ENCODE measurements around the gene ABCA9.
A peak's percentile ranks its signal among the peaks of the same experiment; 100 is the strongest.

Gene ABCA9

GRCh38 chr17:69060822-69061221 is at the start of gene ABCA9:
ABCA9 (minus strand) TSS chr17:69060927; CDS start chr17:69051126, 9,801 bp downstream.
- Histone ChIP-seq H3K9me3 (ENCODE audit: control insufficient read depth, low read length) (peaks cover 5% of the 10 kb centered on the region), H3K9ac (ENCODE audit: low read length) (peak within 1 kb of the TSS; percentile 87), H3K4me1 (ENCODE audit: control insufficient read depth, insufficient read depth, low read length) (peaks cover 31% of the 10 kb centered on the region), H3K4me3 (ENCODE audit: low read length) (peak within 1 kb of the TSS; percentile 81), H3K36me3 (ENCODE audit: control insufficient read depth, insufficient read depth, low read length, severe bottlenecking) (peaks cover 5% of the 10 kb centered on the region), H3K27me3 (replicated peaks; ENCODE audit: control insufficient read depth, insufficient read depth, low read length) (no peaks in the 10 kb centered on the region)
- DNase-seq (ENCODE audit: low read depth) = peak; percentile 93

DNA sequence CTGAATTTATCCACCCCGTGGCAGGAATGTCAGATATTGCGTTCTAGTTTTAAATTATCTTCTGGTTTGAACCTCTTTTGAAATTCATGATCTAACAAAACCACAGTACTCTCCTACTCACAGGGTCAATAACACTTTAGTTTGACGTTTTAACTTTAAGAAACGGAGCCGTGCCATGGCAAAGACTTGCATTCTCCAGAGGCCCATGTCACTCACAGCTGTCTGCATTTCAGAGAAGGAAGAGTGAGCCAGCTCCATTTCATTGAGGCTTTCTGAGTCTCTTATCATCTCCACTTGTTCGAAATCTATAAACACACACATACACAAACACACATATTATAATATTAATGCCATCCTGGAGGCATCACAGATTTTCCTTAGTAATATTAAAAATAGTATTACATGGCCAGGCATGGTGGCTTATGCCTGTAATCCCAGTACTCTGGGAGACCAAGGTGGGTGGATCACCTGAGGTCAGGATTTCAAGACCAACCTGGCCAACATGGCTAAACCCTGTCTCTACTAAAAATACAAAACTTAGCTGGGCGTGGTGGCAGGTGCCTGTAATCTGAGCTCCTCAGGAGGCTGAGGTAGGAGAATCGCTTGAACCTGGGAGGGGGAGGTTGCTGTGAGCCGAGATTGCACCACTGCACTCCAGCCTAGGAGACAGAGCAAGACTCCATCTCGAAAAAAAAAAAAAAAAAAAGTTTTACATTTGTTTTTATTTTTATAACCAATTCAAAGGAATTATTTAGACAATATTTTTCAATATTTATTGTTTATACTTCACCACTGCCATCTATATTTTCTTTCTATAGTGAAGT is 45.4 kb upstream of the ABCA9 start:
- H3K9ac ChIP-seq (ENCODE audit: low read length) = no peak overlapping the region
- no peaks in the 10 kb centered on the region for H3K4me1 ChIP-seq (ENCODE audit: control insufficient read depth, insufficient read depth, low read length)
- H3K9me3 ChIP-seq (ENCODE audit: control insufficient read depth, low read length) = no peaks in the 10 kb centered on the region
- H3K4me3 ChIP-seq (ENCODE audit: low read length) = no peak overlapping the region
- no peaks in the 10 kb centered on the region for H3K27me3 ChIP-seq (replicated peaks; ENCODE audit: control insufficient read depth, insufficient read depth, low read length)
- peaks cover 61% of the 10 kb centered on the region for H3K36me3 ChIP-seq (ENCODE audit: control insufficient read depth, insufficient read depth, low read length, severe bottlenecking)
- DNase-seq (ENCODE audit: low read depth) = no peak

- Histone ChIP-seq H3K27me3 (replicated peaks; ENCODE audit: control insufficient read depth, insufficient read depth, low read length) (no peaks in the 10 kb centered on the region), H3K4me3 (ENCODE audit: low read length) (no peak overlapping the region), H3K9ac (ENCODE audit: low read length) (no peak overlapping the region), H3K4me1 (ENCODE audit: control insufficient read depth, insufficient read depth, low read length) (no peaks in the 10 kb centered on the region), H3K36me3 (ENCODE audit: control insufficient read depth, insufficient read depth, low read length, severe bottlenecking) (peaks cover 50% of the 10 kb centered on the region), H3K9me3 (ENCODE audit: control insufficient read depth, low read length) (no peaks in the 10 kb centered on the region)
- DNase-seq (ENCODE audit: low read depth) = no peak
Measured at GRCh38 chr17:69103557-69104233, 43.0 kb upstream of the ABCA9 start.

DNA sequence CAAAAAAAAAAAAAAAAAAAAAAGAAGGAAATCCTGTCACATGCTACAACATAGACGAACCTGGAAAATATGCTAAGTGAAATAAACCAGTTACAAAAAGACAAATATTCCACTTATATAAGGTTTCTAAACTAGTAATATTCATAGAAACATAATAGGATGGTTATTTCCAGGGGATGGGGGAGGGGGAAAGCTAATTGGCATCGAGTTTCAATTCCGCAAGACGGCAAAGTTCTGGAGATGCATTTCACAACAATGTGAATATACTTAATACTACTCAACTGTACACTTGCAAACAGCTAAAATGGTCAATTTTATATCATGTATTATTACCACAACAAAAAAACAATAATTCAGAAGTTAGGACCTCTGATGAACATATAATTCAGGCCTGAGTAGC is 37.9 kb upstream of the ABCA9 start:
- Histone ChIP-seq H3K36me3 (ENCODE audit: control insufficient read depth, insufficient read depth, low read length, severe bottlenecking) (peaks cover 52% of the 10 kb centered on the region), H3K4me3 (ENCODE audit: low read length) (no peak overlapping the region), H3K9ac (ENCODE audit: low read length) (no peak overlapping the region), H3K27me3 (replicated peaks; ENCODE audit: control insufficient read depth, insufficient read depth, low read length) (no peaks in the 10 kb centered on the region), H3K9me3 (ENCODE audit: control insufficient read depth, low read length) (no peaks in the 10 kb centered on the region), H3K4me1 (ENCODE audit: control insufficient read depth, insufficient read depth, low read length) (no peaks in the 10 kb centered on the region)
- DNase-seq (ENCODE audit: low read depth) = no peak

GRCh38 chr17:69096541-69096940 is 35.8 kb upstream of the ABCA9 start:
- H3K4me3 ChIP-seq (ENCODE audit: low read length) = no peak overlapping the region
- peaks cover 37% of the 10 kb centered on the region for H3K36me3 ChIP-seq (ENCODE audit: control insufficient read depth, insufficient read depth, low read length, severe bottlenecking)
- H3K4me1 ChIP-seq (ENCODE audit: control insufficient read depth, insufficient read depth, low read length) = no peaks in the 10 kb centered on the region
- H3K9me3 ChIP-seq (ENCODE audit: control insufficient read depth, low read length) = no peaks in the 10 kb centered on the region
- DNase-seq (ENCODE audit: low read depth) = no peak
- H3K9ac ChIP-seq (ENCODE audit: low read length) = no peak overlapping the region
- no peaks in the 10 kb centered on the region for H3K27me3 ChIP-seq (replicated peaks; ENCODE audit: control insufficient read depth, insufficient read depth, low read length)

- H3K4me1 ChIP-seq (ENCODE audit: control insufficient read depth, insufficient read depth, low read length) = peaks cover 8% of the 10 kb centered on the region
- DNase-seq (ENCODE audit: low read depth) = no peak
- H3K27me3 ChIP-seq (replicated peaks; ENCODE audit: control insufficient read depth, insufficient read depth, low read length) = no peaks in the 10 kb centered on the region
- peaks cover 31% of the 10 kb centered on the region for H3K36me3 ChIP-seq (ENCODE audit: control insufficient read depth, insufficient read depth, low read length, severe bottlenecking)
- H3K9ac ChIP-seq (ENCODE audit: low read length) = no peak overlapping the region
- no peaks in the 10 kb centered on the region for H3K9me3 ChIP-seq (ENCODE audit: control insufficient read depth, low read length)
- no peak overlapping the region for H3K4me3 ChIP-seq (ENCODE audit: low read length)
Measured at GRCh38 chr17:69093995-69094394, 33.3 kb upstream of the ABCA9 start.

DNA sequence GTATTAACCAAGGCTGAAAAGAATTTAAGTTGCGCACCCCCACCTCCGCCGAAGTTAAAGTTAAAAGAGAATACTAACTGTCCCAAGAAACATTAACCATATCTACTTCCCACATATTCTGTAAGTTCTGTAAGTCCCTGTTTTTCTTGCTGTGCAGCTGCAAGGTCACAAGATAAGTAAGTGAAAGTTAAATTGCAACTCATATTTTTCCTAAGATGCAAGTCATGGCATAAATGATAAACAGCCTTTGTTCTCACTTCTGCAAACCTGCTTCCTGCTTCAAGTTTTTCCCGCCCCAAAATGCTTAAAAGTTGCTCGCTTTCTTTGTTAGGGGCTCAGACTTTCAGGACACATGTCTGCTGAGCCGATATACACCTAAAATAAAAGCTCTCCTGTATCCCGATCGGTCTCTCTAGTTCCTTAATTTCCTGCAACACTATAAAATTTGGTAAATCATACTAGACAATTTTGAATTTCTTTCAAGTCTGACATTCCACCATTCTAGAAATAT is 32.6 kb upstream of the ABCA9 start:
- Histone ChIP-seq H3K27me3 (replicated peaks; ENCODE audit: control insufficient read depth, insufficient read depth, low read length) (no peaks in the 10 kb centered on the region), H3K9me3 (ENCODE audit: control insufficient read depth, low read length) (no peaks in the 10 kb centered on the region), H3K4me3 (ENCODE audit: low read length) (no peak overlapping the region), H3K4me1 (ENCODE audit: control insufficient read depth, insufficient read depth, low read length) (peaks cover 8% of the 10 kb centered on the region), H3K36me3 (ENCODE audit: control insufficient read depth, insufficient read depth, low read length, severe bottlenecking) (peaks cover 27% of the 10 kb centered on the region), H3K9ac (ENCODE audit: low read length) (no peak overlapping the region)
- DNase-seq (ENCODE audit: low read depth) = no peak

DNA sequence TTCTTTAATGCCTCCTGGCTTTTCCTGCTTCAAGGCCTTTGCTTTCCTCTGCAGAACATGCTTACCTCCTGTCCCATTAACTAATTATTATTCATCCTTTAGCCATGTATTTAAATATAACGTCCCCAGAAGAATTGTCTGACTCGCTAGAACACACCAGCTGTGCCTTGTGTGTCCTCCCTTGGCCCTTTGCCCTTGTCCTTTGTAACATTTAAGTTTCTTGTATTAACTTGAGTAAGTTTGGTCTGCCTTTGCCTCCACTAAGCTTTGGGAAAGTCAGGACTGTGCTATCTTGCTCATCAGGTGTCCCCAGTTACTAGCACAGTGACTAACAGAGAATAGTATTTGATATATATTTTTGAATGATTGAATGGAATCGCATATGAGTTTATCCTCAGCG is 29.6 kb upstream of the ABCA9 start:
- Histone ChIP-seq H3K9ac (ENCODE audit: low read length) (no peak overlapping the region), H3K27me3 (replicated peaks; ENCODE audit: control insufficient read depth, insufficient read depth, low read length) (no peaks in the 10 kb centered on the region), H3K36me3 (ENCODE audit: control insufficient read depth, insufficient read depth, low read length, severe bottlenecking) (peaks cover 38% of the 10 kb centered on the region), H3K9me3 (ENCODE audit: control insufficient read depth, low read length) (no peaks in the 10 kb centered on the region), H3K4me1 (ENCODE audit: control insufficient read depth, insufficient read depth, low read length) (peaks cover 8% of the 10 kb centered on the region), H3K4me3 (ENCODE audit: low read length) (no peak overlapping the region)
- DNase-seq (ENCODE audit: low read depth) = no peak

GRCh38 chr17:69088643-69089200 is 28.0 kb upstream of the ABCA9 start:
- H3K36me3 ChIP-seq (ENCODE audit: control insufficient read depth, insufficient read depth, low read length, severe bottlenecking) = peaks cover 40% of the 10 kb centered on the region
- H3K4me3 ChIP-seq (ENCODE audit: low read length) = no peak overlapping the region
- no peaks in the 10 kb centered on the region for H3K27me3 ChIP-seq (replicated peaks; ENCODE audit: control insufficient read depth, insufficient read depth, low read length)
- H3K9me3 ChIP-seq (ENCODE audit: control insufficient read depth, low read length) = peaks cover under 1% of the 10 kb centered on the region
- no peak for DNase-seq (ENCODE audit: low read depth)
- H3K9ac ChIP-seq (ENCODE audit: low read length) = no peak overlapping the region
- H3K4me1 ChIP-seq (ENCODE audit: control insufficient read depth, insufficient read depth, low read length) = peaks cover 8% of the 10 kb centered on the region

GRCh38 chr17:69086641-69087040 is 25.9 kb upstream of the ABCA9 start:
- Histone ChIP-seq H3K27me3 (replicated peaks; ENCODE audit: control insufficient read depth, insufficient read depth, low read length) (no peaks in the 10 kb centered on the region), H3K4me1 (ENCODE audit: control insufficient read depth, insufficient read depth, low read length) (peaks cover 8% of the 10 kb centered on the region), H3K4me3 (ENCODE audit: low read length) (no peak overlapping the region), H3K9me3 (ENCODE audit: control insufficient read depth, low read length) (peaks cover 20% of the 10 kb centered on the region), H3K36me3 (ENCODE audit: control insufficient read depth, insufficient read depth, low read length, severe bottlenecking) (peaks cover 59% of the 10 kb centered on the region), H3K9ac (ENCODE audit: low read length) (no peak overlapping the region)
- DNase-seq (ENCODE audit: low read depth) = no peak

- H3K36me3 ChIP-seq (ENCODE audit: control insufficient read depth, insufficient read depth, low read length, severe bottlenecking) = peaks cover 77% of the 10 kb centered on the region
- no peak overlapping the region for H3K9ac ChIP-seq (ENCODE audit: low read length)
- H3K27me3 ChIP-seq (replicated peaks; ENCODE audit: control insufficient read depth, insufficient read depth, low read length) = no peaks in the 10 kb centered on the region
- no peak for DNase-seq (ENCODE audit: low read depth)
- peaks cover 20% of the 10 kb centered on the region for H3K9me3 ChIP-seq (ENCODE audit: control insufficient read depth, low read length)
- no peak overlapping the region for H3K4me3 ChIP-seq (ENCODE audit: low read length)
- H3K4me1 ChIP-seq (ENCODE audit: control insufficient read depth, insufficient read depth, low read length) = no peaks in the 10 kb centered on the region
Measured at GRCh38 chr17:69084911-69085310, 24.2 kb upstream of the ABCA9 start.

Measured in adipocyte (in vitro differentiated cells).